NCI-H748 (cell line): ENCODE data around the gene ERAL1.
"Not testable (repeated sequence)": the region's sequence is repeated elsewhere in the genome, so short reads cannot be mapped to it uniquely, and the experiment has no call there.

Experiments used
- DNase-seq: peaks from one replicate; lab custom pipeline; 2025; ENCODE audit not compliant: unreplicated experiment; lab: John Stamatoyannopoulos, UW

ERAL1 gene

DNA sequence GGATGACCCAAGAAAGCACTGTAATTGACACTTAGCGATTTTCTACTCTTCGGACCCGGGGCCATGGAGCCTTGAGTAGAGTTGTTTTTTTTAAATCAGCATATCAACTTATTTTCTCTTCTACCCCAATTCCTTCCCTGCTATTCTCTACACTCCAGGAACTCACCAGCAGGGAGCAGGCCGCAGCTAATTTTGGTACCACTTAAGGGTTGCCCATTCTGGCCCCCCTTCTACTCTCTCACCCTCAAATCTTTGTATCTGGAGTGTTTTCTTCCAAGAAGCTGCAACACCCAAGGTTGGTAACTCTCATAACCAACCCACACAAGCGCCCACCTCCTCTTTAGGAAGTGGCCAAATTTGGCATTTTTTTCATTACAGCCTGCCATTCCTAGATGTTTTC, 5.5 kb upstream of the ERAL1 start:
- DNase-seq = peak; percentile 21

DNA sequence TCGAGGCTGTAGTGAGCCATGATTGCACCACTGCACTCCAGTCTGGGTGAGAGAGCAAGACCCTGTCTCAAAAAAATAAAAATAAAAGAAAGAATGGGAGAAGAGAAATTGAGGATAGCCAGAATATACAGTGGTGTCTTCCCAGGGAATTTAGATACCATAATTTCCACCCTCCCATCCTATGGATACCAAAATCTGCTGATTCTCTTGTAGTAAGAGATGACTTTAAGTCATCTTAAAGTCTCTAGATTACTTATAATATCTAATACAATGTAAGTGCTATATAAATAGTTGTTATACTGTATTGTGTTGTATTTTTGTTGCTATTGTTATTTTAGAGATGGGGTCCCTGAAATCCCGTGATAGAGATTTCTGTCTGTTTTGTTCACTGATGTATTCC, 1.5 kb upstream of the ERAL1 start:
- DNase-seq = no peak

DNA sequence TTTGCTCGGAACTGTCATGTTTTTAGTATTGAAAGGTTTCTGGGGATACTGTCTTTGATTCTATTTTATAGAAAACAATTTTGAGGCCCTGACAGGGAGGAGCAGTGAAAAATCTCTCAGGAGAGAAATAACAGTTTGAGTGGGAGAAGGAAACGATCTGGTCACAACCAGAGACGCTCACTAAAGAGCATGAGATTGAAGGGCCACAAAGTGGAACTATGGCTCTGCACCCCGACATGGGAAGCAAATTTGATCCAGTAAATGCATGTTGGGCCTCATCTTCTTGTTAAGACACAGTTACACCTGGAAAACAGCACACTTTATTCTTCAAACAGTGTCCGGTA, 492 bp downstream of the ERAL1 start:
- DNase-seq = no peak

DNA sequence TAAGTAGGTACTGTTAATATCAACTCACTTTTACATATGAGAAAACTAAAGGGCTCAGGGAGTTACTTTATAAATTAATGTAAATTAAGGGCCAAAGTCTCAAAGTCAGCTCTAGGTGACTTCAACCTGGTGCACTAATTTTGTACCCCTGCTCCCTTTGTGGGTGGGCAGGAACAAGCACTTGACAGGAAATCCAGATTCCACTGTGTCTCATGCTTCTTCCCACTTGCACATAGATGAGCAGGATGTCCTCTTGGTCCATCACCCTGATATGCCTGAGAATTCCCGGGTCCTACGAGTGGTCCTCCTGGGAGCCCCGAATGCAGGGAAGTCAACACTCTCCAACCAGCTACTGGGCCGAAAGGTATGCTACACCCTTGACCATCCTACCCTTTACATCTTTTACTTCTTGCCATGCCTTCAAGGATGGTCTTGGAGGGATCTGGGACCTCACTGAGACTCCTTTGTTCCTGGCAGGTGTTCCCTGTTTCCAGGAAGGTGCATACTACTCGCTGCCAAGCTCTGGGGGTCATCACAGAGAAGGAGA, 1.3 kb downstream of the ERAL1 start:
- no peak for DNase-seq

DNA sequence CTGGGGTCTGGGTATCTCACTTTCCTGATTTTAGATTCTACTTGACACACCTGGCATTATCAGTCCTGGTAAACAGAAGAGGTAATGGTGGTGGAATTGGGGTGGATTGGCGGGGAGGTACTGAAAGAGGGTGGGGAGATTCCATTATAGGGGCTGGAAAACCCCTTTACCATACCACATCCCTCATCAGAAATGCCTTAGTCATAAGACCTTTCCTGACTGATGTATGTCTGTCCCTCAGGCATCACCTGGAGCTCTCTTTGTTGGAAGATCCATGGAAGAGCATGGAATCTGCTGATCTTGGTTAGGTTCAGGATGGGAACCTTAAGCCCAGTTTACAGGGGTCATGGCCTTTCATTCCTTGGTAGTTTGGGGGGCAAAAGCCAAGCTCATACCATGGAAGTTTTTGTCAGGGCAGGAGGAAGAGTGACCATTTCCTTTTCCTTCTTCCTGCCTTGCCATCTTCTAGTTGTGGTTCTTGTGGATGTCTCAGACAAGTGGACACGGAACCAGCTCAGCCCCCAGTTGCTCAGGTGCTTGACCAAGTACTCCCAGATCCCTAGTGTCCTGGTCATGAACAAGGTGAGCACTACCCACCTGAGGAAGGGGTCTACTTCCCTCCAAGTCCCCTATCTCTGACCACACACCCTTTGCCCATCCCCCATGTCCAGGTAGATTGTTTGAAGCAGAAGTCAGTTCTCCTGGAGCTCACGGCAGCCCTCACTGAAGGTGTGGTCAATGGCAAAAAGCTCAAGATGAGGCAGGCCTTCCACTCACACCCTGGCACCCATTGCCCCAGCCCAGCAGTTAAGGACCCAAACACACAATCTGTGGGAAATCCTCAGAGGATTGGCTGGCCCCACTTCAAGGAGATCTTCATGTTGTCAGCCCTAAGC, 3.3 kb downstream of the ERAL1 start:
- DNase-seq = no peak

DNA sequence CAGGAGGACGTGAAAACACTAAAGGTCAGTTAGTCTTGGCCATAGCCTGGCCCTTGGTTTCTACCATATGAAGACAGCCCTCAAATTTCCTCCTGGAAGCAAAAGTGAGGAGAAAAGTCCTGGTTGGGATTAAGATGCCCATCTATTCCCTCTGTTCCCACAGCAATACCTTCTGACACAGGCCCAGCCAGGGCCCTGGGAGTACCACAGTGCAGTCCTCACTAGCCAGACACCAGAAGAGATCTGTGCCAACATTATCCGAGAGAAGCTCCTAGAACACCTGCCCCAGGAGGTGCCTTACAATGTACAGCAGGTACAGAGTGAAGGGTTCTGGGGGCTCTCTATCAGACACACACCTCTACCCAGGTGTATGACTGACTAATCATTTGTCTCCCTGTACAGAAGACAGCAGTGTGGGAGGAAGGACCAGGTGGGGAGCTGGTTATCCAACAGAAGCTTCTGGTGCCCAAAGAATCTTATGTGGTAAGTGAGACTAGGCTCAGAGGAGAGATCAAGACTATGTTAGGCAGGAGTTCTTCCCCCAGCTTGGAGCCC, 4.1 kb downstream of the ERAL1 start:
- DNase-seq = no peak

DNA sequence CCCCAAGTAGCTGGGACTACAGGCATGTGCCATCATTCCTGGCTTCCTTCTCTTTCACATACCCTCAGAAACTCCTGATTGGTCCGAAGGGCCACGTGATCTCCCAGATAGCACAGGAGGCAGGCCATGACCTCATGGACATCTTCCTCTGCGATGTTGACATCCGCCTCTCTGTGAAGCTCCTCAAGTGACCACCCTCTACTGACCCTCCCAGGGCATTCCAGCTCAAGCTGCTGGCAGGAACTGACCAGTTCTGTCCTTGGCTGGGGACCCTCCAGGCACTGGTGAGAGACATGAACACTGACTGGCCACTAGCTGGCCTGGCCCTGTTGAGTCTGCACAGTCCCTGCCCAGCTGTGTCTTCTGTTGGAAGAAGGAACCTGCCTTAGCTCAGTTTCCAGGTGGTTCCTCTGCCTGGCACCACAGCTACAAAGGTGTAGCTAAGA, 5.6 kb downstream of the ERAL1 start:
- no peak for DNase-seq

DNA sequence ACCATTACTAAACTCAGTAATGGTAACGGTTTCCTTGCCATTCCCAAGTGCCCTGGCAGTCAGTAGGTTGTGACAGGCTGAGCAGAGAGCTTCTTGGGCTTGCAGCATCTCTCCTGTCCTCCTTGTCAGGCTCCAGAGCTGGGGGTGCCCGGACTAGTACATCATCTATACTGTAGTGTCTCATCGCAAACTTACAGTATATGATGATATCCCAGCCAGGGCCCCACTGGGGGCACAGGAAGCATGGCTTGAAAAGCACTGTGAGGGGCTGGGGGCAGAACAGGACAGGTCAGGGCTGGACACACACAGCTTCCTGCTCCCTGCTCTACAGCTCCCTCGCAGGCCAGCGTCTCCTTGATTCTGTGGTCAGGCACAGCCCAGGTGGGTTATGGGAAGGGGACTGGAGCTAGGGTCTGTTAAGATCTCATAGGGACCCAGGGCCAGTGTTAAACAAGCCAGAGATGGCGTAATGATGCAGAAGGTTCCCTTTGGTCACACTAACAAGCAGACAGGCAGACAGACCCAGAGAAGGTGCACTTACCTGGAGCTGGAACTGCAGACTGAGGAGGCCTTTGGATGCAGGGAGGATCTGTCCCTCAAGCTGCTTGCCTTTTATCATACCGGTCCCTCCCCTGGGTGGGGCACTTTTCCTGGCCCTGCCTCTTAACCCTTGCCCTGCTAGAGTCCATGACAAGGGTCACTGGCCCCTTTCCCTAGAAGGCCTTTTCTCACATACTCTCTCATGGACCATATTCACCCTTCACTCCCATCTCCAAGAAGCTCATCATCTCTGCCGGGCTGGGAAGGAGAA, 6.8 kb downstream of the ERAL1 start:
- no peak for DNase-seq

DNA sequence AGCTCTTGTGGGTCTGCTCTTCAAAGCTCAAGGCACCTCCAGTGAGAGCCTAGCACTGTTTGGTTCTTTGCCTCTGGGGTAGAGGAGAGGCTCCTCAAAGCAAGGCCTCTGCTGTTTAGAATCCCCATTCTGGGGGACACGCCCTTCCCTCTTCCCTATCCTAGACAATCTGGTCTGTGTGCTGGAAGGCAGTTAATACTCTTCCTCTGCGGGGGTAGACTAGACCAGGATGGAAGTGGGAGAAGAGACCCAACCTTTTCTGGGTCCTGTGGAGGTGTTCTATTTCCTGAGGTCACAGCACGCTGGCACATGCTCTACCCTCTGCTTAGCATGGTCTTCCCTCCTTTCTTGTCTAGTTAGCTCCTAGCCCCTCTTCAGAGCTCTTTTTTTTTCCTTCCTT, 7.7 kb downstream of the ERAL1 start:
- no peak for DNase-seq

DNA sequence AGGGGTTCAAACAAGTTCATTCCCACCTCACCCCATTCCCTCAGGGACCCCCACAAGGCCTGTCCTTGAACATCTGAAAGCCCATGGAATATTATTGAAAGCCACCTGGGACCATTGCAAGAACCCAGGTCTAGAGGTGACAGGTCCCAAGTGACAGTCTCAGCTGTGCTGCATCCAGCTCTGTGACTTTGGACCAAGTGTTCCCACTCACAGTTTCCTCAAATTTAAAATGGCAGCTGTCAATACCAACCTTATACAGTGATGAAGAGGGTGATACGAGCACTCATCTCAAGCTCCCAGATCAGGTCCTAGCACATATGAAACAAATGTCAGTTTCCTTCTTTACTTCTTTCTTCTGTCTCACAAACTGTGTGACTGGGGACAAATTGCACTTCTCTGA, 9.1 kb downstream of the ERAL1 start:
- DNase-seq = no peak

DNA sequence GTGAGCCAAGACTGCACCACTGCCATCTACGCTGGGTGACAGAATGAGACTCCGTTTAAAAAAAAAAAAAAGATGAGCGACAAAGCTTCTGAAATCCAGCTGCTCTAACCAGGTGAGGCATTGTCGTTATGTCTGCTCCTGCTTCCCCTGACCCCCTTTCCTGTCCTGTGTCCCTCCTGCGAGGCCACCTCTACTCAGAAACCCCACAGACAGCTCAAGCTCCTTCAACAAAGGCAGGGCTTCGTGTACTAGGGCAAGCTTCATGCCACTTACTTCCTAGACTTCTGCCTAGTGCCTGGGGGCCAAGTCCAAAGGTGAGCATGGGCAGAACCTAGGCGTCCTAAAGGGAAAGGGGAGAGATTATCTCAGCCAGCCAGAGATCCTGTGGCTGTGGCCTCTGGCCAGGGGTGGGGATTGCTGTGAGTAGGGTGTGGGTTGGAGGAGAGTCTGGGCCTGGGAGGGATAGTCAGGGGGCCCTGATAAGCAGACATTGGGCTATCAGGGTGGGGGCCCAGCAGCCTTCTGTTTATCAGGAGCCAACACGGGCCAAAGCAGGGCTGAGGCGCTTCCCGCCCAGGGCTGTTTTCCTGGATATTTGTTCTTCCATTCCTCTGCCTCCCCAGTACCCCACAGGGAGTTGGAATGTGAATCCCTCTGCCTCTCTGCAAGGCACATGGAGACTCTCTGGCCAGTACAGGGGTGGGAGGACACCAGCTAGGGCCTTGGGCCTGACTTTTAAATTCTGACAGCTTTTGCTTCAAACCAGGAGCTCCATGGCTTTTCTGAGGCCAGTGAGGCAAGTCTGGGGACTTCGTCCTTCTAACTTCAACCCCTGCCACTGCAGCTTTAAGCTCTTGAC, 10.4 kb downstream of the ERAL1 start:
- no peak for DNase-seq

DNA sequence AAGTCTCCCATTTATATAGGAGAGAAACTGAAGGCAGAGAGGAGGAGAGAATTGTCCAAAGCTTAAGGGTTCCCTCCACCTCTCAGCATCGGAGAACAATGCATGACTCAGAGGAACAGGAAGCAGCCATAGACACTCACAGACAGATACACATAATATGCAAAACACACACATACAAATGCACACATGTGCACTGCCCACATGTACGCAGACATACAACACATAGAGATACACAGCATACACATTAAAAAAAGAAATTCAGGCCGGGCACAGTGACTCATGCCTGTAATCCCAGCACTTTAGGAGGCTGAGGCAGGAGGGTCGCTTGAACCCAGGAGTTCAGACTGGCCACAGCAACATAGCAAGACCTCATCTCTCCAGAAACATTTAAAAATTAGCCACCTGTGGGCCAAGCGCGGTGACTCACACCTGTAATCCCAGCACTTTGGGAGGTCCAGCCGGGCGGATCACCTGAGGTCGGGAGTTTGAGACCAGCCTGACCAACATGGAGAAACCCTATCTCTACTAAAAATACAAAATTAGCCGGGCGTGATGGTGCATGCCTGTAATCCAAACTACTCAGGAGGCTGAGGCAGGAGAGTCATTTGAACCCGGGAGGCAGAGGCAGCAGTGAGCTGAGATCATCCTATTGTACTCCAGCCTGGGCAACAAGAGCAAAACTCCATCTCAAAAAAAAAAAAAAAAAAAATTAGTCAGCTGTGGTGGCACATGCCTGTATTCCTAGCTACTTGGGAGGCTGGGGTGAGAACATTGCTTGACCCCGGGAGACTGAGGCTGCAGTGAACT, 11.3 kb downstream of the ERAL1 start:
- DNase-seq = no peak

DNA sequence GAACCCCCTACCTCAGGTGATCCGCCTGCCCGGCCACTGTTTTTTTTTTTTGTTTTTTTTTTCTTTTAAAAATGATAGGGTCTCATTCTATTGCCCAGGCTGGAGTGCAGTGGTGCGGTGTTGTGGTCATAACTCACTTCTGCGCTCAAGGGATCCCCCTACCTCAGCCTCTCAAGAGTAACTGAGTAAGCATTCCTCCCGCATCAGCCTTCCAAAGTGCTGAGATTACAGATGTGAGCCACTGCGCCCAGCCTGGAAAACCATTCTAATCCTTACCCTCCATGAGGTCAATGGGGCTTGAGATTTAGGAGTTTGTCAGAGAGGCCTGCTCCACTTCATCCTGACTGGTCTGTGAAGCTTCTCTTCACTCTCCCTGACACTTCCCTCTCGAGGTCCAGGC, 12.5 kb downstream of the ERAL1 start:
- no peak for DNase-seq

DNA sequence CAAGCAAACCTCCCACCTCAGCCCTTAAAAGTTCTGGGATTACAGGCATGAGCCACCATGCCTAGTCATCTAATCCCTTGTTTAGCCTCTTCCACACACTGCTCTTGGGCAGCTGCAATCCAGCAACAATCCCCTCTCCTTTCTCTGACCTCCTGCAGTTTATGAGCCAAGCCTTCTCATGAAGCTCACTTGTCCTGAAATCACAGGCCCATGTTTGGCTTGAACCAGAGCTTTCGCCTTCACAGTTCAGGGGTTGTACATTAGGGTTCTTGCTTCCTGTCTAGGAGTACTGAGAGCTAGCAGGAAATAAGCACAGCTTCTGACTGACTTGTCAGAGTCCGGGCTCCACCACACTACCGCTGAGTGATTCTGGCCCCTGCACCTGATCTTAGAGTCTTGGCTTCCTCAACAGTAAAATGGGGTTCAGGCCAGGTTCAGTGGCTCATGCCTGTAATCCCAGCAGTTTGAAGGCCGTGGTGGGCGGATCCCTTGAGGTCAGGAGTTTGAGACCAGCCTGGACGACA, 16.3 kb downstream of the ERAL1 start:
- DNase-seq = no peak

DNA sequence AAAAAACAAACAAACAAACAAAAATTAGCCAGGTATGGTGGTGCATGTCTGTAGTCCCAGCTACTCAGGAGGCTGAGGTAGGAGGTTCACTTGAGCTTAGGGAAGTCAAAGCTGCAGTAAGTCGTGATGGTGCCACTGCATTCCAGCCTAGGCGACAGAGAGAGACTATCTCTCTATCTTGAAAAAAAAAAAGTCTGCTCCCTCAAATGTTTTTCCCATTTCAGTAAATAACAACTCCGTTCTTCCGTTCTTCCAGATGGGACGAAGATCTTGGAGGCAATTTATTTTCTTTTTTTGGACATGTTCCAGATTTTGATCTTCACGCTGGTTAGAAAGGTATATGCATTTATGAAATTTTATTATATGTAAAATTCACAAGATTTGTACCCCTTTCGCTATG, 19.0 kb downstream of the ERAL1 start:
- no peak for DNase-seq

DNA sequence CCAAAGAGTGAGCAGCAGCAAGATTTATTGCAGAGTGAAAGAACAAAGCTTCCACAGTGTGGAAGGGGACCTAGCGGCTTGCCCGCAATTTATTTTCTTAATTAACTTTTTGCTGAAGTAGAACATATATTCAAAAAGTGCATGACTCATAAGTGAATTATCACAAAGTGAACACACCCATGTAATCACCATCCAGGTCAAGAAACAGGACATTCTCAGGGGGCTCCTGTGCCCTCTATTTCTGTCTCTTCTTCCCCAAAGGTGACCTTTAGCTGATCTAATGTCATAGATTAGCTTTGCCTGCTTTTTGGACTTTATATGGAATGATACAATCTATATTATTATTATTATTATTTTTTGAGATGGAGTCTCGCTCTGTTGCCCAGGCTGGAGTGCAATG, 19.9 kb downstream of the ERAL1 start:
- no peak for DNase-seq

DNA sequence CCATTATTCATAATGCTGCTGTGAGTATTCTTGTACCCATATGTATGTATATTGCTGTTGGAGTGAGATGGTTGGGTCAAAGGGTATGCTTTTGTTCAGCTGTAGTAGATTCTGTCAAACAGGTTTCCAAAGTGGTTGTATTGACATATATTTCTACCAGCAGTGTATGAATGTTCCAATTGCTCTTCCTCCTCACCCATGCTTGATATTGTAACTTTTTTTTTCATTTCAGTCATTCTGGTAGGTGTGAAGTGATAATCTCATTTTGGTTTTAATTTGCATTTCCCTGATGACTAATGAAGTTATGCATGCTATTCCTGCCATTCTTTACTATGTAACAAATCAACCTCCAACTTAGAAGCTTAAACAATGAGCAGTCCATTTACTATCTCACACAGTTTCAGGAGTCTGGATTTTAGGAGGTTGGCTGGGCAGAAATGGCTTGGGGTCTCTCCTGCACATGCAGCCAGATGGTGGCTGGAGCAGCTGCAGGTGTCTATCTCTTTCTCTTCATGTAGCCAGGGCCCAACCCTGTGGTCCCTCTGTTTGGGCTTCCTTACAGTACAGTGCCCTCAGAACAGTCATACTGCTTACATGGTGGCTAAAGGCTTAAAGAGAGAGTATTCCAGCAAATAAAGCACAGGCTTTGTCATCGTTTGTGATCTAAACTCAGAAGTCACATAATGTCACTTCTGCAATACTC, 21.2 kb downstream of the ERAL1 start:
- DNase-seq = no peak

DNA sequence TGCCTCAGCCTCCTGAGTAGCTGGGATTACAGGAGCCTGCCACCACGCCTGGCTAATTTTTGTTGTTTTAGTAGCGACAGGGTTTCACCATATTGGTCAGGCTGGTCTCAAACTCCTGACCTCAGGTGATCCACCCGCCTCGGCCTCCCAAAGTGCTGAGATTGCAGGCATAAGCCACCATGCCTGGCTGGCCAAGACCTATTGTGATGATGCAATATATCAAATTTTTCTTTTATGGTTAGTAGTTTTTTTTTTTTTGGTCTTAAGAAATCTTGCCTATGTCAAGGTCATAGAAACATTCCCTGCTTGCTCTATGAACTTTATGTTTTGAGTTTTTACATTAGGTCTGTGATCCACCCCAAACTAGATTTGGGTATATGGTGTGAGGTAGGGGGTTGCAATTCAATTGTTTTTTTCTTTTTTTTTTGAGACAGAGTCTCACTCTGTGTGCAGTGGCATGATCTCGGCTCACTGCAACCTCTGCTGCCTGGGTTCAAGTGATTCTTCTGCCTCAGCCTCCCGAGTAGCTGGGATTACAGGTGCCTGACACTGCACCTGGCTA, 22.4 kb downstream of the ERAL1 start:
- DNase-seq = not testable (repeated sequence)
